NCI-H2196 (cell line): ENCODE measurements around the gene WHAMM.

Source experiments
- DNase-seq: peaks from one replicate; lab custom pipeline; 2025; ENCODE audit not compliant: unreplicated experiment; lab: John Stamatoyannopoulos, UW

The WHAMM gene

DNA sequence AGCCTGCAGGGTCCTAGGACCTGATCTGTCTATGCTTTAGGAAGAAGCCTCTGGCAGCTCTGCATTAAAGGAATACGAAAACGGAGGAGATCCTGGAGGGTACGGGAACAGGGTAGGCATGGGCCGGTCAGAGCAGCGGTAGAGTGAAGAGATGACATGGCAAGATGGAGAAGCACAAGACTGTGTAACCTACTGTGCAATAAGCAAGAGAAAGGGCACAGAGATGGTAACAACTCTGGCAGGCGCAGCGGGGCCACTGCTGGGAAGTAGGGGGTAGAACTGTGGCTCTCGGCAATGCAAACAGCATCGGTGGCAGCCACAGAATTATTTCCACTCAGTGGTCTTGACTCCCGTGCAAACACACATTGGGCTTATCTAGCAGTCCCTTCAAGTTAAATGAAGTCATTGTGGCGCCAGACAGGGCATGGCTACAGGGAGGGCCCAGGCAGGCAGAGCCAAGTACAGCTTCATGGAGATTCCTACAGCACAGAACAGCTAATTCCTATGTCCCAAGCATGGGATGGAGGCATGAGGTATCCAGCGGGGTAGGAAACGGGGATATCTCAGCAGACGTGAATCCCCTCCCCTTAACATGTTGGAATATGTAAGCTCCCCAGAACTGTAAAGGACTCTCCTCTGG is 28.8 kb downstream of the WHAMM start:
- no peak for DNase-seq

DNA sequence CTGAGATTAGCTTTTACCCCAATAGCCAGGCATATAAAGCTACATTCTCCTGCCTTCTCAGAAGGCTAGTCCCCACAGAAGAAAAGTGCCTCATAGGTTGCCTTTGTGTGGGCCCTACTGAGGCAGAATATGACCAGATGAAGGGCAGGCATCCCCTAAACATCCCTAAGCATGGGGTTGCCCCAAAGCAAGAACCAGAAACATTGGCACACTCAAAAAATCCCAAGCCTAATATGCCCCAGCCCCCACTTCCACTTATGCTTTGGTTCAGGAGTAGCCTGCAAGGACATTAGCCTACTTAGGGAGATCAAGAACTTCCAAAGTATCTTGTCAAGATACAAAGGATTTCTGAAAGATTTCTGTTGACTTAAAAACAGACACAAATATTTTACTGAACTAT is 29.7 kb downstream of the WHAMM start:
- no peak for DNase-seq

DNA sequence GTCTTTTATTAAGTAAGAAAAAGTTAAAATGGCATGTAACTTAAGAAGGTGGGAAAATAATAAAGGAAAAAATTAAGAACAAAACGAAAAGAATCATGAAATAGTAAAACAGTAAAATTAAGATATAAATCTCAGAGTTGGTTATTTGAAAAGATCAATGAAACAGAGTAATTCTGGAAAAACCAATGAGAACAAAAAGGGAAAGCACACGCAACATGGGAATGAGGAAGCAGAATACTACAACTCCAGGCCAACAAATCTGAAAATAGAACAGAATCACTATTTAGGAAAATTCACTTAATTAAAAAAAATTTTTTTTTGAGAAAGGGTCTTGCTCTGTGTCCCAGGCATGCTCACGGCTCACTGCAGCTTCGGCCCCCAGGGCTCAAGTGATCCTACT is 30.7 kb downstream of the WHAMM start:
- no peak for DNase-seq

DNA sequence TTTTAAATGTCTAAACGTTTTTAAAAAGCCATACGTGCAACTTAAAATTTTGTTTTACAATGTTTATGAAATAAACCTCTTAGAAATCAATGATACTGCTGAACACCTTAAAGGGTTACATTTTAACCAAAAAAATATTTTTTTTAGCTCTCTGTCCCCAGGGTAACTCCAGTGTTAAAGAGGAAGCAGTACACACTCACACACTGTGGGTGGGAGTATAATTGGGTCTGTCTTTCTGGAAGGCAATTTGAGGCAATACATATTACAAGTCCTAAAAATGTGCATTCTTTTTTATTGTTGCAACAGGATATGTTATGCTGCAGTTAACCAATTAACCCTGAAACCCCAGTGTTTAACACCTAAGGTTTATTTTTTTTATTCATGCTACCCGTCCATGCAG is 34.1 kb downstream of the WHAMM start:
- DNase-seq: no peak

DNA sequence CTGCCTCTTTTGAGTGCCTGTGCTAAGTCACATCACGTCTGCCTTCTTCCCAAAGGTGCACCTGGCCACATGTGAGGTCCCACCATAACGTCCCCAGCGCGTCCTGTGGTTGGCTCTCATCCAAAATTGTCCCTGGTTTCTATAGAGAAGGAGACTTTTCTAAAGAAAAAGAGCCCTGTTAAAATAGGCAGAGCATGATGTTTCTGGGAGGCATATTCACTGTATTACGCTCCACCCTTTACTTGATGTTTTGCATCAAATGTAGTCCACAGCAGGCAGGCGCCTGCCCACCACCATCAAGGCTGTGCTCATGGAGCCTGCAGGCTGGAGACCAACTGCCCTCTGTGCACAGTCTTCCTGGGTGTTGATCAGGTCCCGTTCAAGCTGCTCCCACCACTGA is 36.3 kb downstream of the WHAMM start:
- no peak for DNase-seq

DNA sequence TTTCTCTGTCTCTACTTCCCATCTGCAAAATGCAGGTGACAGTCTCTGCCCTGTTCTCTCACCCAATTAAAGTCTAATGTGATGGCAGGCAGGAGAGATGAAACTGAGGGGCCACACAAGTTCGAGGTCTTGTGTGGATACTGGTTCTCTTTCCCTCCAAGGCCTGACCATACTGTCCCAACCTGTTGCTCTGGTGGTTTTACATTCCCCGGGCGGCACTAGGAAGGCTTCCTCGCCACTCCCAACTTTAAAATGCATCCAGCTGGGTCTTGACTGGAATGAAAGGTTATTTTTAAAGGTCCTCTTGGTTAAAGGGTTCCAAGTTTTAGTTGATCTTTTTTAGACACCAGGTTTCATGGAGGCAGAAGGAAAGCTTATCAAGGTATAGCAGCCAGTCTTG is 37.2 kb downstream of the WHAMM start:
- no peak for DNase-seq

DNA sequence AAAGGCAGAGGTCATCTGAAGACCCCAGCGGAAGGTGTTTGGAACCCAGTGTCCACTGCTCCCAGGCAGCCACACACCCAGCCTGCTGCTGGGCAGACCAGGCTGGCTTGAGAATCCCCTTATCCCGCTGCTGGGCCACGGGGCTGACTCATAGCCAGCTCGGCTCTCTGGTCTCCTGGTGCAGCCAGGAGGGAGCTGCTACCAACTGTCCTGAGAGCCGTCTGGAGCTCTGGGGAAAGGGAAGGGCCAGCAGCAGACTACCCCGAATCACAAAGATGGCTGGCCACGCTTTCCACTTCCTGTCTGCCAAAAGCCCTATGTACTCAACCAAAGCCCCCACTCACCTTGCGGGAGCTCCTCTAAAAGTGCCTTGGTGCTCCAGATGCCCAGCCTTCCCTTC is 38.3 kb downstream of the WHAMM start:
- no peak for DNase-seq

DNA sequence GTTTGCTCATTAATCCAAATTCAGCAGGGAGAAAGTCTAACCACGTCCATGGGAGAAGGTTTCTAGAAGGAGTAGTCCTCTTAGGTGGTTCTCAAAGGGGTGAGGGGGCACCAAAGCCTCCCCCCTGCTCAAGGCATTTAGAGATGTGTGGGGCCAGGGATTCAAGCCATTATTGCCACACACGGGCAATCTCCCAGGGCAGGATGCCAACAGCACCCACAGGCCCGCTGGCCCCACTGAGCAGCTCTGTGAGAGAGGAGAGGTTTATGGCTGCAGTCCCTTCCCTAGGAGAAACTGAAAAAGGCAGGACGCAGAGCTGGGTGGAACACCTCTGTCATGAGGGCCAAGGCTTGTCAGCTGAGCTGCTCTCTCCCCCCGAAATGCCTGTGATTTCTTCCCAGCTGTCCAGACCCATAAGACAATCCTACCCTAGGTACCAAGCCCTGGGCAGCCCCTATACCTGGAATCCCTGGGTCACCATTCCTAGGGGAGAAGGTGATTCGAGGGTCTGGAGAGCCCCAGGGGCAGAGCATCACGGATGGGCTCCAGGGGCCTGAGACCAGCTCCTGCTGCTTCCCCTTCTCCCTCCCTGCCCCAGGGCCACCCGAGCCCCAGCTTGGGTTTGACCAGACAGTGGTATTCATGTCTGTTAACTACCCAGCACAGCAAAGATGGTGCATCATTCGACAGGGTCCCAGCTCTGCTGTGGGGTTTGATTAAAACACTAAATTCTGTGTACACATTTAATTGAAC is 39.0 kb downstream of the WHAMM start:
- DNase-seq: no peak

DNA sequence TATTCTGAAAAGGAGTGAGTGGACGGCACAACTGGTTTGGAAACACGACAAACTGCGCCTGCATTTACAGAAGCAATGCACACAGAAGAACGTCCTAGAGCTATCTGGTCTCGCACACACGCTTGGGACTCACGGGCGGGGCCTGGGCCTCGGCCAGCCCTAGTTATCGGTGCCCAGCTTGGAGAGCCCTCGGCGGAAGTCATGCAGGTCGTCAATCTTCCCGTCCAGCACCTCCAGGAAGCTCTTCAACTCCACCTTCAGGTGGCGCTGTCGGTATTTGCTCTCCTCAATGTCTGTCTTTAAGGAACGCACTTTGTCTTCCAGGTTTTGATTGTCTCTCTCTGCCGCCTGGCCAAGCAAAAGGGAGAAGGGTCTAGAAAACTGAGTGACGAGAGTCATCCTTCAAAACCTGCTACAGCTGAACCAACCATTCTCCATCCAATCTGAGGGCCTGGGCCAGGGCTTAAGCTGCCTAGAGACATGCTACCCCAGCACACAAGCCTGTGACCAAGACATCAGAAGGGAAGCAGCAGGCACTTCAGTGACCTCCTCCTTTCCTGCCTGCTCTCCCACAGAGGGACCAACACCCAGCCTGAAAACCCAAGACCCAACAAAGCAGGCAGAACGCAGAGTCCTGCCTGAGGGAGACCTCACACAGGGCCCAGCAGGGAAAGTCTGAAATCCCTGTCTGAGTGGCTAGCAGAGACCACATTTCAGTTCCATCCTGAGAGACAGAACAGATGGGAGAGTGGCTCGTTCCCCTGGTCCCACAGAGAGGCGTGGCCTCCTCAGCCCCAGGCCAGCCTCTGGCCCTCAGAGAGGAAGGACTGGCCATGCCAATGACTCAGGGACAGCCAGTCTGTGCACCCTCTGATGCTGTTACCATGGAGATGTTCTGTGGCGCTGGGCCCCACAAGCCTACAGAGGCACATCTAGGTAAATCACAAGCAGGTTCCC is 40.4 kb downstream of the WHAMM start:
- DNase-seq: peak; percentile 73

DNA sequence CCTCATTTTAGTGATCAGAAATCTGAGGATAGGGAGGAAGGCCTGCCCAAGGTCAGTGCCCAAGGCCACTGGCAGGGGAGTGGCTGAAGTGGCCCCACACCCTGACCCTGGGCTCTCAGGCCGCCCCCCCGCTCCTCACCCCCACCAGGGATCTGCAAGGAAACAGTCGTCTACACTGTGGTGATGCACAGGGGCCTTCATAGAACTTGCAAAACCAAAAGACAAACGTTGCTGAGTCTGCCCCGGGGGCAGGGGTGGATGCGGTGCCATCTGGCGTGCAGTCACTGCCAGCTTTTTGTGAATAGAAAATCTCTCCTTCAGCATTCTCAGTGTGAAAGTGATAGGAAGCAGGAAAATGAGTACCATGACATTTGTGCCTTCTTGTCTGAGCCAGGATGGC is 41.3 kb downstream of the WHAMM start:
- DNase-seq: no peak

DNA sequence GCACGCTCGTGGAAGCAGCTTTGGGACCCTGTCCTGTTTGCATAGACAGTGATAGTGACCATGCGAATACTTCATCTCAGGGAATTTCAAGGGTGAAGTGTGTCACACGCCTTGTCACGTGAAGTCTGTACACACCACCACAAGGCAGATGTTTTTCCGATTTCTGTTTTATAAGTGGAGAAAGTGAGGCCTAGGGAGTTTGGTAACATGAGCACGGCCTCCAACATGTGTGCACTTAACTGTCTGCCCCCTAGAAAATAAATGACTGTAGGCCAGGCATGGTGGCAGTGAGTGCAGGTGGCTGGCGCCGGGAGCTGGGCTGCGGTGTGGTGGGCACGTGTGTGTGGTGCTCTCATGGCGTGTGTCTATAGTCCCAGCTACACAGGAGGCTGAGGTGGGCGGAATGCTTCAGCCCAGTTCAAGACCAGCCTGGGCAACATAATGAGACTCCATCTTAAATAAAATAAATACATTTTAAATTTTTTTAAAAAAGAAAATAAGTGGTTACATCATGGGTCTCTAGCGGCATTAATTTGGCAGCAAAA is 42.0 kb downstream of the WHAMM start:
- DNase-seq: no peak

DNA sequence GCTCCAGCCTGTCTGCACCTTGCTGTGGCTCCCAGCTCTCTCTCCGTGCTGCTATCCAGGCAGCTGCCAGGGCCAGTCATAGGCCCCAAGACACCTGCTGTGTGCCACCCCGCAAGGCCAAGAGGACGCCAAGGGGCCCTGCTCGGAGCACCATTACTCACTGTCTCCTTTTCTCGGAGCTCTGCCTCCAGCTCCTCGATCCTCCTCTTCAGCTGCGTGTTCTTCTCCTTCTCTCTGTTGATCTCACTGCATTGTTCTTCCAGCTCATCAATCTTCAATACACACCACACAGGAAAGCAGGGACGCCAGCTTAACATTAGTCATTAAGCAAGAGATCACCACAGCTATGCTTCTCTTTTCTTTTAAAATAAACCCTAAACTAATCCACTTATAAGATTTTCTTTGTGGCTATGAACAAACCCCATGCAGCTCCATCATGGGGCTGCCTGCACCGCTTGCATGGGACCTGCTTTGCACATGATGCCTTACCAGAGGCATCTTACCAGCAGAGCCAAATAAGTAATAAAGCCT is 42.6 kb downstream of the WHAMM start:
- DNase-seq: no peak

DNA sequence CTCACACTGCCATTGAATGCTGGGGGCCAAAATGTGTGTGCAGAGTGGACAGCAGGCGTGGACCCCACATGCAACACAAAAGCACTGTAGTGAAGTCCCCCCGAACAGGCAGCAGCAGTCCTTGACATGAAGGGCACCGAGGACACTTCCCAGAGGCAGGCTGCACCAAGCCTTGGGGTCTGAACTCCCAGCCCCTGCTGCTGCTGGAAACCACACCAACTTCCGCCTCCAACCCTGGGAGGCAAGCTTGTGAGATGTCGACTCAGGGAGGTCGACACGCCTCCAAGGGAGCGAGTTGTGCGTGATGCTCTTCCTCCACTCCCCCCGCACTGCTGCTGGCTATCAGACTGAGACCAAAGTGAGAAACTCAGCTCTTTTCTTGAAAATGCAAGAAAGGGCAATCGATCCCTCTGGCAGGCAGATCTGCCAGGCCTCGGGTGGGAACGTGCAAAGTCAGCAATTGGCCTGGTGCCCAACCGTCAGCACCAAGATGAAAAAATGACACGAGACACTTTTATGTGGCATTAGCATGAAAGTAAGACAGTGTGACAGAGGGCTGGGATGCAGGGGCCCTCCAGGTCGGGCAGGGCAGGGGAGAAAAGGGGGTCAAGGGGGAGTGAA is 43.6 kb downstream of the WHAMM start:
- no peak for DNase-seq

DNA sequence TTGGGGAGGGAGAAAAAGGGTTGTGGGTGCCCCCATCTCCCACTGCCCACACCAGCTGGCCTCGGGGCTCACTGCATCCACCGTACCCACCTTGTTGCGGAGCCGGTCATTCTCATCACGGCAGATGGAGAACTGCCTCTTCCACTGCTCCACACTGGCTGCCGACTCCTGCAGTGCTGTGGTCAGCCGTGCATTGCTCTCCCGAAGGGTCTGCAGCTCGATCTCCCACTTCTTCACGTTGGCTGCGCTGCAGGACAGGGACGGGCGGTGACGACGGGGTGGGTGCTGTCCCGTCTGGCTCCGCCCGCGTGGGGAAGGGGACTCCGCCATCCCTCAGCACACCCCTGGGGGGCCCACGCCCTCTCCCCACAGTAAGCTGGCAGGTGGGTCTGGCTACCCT is 45.1 kb downstream of the WHAMM start:
- no peak for DNase-seq

DNA sequence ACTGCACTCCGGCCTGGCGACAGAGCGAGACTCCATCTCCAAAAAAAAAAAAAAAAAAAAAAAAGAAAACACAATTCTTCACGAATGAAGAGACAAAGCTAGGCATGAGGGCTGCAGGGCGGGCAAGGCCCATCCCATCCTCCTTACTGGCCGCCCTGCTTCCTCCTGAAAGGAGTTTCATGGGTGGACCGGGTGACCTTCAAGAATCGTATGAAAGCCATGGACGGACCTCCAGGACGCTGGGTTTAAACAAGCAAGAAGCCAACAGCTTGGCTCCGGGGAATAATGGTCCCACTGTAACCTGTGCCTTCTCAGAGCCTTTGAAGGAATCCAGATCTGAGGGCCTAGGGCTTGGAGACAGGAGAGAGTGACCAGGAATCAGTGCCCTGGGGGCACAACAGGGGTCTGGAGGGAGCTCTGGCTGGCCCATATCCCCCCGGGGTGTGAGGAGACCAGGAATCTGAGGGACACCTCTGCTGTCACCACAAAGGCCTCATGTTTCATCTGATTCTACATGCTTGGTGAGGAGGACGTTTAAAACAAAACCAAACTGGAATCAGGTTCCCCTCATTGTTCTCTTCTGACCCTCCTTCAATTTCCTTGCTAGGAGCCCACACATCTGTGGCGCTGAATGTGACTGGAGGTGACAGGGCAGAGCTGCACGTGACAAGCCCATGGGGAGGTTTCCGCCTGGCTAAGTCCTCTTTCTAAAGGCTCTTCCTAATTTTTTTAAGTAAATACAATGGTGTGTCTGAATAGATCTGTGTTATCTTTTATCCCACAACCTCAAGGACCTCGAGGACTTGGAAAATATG is 46.1 kb downstream of the WHAMM start:
- no peak for DNase-seq

DNA sequence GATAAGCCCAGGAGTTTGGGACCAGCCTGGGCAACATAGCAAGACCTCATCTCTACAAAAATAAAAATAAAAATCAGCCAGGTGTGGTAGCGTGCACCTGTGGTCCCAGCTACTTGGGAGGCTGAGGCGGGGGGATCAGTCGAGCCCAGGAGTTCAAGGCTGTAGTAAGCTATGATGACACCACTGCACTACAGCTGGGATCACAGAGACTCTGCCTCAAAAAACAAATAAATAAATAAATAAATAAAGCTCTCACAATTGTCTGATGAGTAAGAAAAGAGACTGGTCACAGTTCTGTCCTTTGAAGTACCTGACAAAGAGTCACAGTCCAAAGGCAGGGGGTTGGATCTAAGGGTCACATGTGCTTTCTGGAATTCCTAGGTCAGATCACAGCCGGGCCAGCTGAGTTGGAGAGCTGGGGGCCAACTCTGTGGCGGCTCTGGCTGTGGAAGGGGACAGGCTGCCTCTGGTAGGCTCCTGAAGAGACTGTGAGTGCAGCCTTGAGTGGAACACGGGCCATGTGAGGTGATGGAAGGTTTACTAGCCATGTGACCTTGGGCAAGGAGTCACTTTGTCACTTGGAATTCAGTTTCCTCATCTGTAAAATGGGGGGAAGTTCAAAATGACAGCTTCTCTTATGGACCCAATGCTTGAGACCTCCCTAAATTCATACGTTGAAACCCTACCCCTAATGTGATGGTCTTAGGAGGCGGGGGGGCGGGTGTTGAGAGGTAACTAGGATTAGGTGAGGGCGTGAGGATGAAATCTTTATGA is 47.2 kb downstream of the WHAMM start:
- no peak for DNase-seq

DNA sequence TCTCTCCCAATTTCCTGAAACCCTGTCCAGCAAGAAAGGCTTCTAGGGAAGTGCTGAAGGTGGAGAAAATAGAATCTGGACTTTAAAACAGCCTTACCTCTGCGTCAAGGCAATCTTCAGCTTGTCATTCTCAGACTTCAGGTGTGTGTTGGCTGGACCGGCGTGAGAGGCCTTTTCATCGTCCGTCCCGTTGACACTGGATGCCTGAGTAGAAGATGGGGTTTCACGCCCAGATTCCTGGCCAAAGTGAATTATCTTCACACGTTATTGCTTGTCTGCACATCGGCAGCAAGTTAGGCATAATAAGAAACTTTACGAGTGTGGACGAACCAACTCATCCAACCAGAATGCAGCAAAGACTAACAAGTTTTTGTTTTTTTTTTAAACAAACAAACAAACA is 49.5 kb downstream of the WHAMM start:
- no peak for DNase-seq

DNA sequence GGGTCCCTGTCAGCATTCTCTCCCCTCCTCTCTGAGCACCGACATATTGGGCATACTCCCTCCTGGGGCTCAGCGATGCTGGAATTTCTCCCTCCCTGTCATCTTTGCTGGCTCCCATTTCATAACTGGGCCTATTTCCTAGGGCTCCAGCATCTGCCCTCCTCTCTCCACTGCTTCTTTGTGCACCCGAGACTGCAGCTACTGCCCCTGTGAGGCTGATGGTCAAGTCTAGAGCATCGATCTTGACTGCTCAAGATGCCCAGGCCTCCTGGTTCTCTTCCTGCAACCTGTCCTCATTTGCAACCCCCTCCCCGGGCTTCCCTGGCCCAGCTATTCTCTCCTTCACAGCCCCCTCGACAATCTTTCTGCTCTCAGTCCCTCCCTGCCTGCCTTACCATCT is 53.5 kb downstream of the WHAMM start:
- DNase-seq: no peak

DNA sequence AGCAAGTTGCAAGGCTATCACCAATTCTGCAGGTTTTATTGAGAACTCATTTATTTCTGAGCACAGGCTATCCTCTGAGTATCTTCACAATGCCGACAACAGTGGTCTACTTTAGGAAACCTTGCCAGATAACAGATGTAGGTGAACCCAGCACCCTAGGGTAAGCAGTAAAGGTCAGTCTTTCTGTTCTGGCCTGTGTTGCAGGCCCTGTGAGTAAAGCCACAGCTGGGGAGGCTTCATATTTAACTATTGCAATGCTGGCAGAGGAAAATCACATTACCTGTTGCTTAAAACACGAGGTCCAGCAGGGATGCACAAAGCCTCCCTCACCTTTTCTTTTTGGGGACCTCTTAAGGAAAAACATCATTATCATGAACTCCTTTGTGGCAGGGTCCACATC is 55.5 kb downstream of the WHAMM start:
- DNase-seq: no peak
